Astrocyte of the spinal cord (primary cell): Measurements from ENCODE around the gene CAMKK2.
A peak's percentile ranks its signal among the peaks of the same experiment; 100 is the strongest.

ENCODE experiments used
- DNase-seq: peaks from one replicate; pipeline ENCODE4 v3.0.0; 2011; ENCODE audit warnings: low read depth, low spot score
- H3K4me3 ChIP-seq: 2 replicates; pipeline ENCODE4 v1.5.1; 2011; ENCODE audit warnings: low read depth, mild to moderate bottlenecking, low read length, moderate library complexity
- CTCF ChIP-seq: IDR thresholded peaks from 2 replicates; pipeline ENCODE4 v1.5.1; 2012; ENCODE audit warnings: low read depth, mild to moderate bottlenecking, low read length, inconsistent platforms
- in situ Hi-C: cut with HindIII; loops from 2 replicates; pipeline ENCODE4 v1.10.0; 2017; ENCODE audit warnings: low sequenced_read_pairs

The CAMKK2 gene

GRCh38 chr12:121241156-121241970, 55.1 kb downstream of the CAMKK2 start:
- no peak for TF ChIP-seq CTCF
- no peak for DNase-seq
- in situ Hi-C loops, result no loop called here
- no peak overlapping the region for H3K4me3 ChIP-seq

- peak; percentile 13 for DNase-seq
- H3K4me3 ChIP-seq, result no peak overlapping the region
- no peak for TF ChIP-seq CTCF
- in situ Hi-C loops, result no loop called here
Observed at GRCh38 chr12:121240484-121241101, 55.9 kb downstream of the CAMKK2 start.

- no peak for DNase-seq
- TF ChIP-seq CTCF, result no peak
- in situ Hi-C loops, result no loop called here
- H3K4me3 ChIP-seq, result no peak overlapping the region
Observed at GRCh38 chr12:121240062-121240420, 56.5 kb downstream of the CAMKK2 start.

GRCh38 chr12:121239351-121240061, 57.0 kb downstream of the CAMKK2 start:
- in situ Hi-C loops, result no loop called here
- TF ChIP-seq CTCF, result no peak
- no peak for DNase-seq
- H3K4me3 ChIP-seq, result no peak overlapping the region

- peak; percentile 11 for TF ChIP-seq CTCF
- no peak overlapping the region for H3K4me3 ChIP-seq
- in situ Hi-C loops, result no loop called here
Observed at GRCh38 chr12:121238604-121239350, 57.7 kb downstream of the CAMKK2 start.

GRCh38 chr12:121238086-121238485, 58.4 kb downstream of the CAMKK2 start:
- no peak overlapping the region for H3K4me3 ChIP-seq
- DNase-seq, result no peak
- no peak for TF ChIP-seq CTCF
- in situ Hi-C loops, result no loop called here

More at GRCh38 chr12:121238604-121239350, 57.7 kb downstream of the CAMKK2 start:
- peak; percentile 5 for DNase-seq
